ENCODE results near the gene YIPF2.

GRCh38 chr19:10965398-10965797 lies 37.0 kb upstream of the YIPF2 start:
- TF ChIP-seq, protein P1, sequence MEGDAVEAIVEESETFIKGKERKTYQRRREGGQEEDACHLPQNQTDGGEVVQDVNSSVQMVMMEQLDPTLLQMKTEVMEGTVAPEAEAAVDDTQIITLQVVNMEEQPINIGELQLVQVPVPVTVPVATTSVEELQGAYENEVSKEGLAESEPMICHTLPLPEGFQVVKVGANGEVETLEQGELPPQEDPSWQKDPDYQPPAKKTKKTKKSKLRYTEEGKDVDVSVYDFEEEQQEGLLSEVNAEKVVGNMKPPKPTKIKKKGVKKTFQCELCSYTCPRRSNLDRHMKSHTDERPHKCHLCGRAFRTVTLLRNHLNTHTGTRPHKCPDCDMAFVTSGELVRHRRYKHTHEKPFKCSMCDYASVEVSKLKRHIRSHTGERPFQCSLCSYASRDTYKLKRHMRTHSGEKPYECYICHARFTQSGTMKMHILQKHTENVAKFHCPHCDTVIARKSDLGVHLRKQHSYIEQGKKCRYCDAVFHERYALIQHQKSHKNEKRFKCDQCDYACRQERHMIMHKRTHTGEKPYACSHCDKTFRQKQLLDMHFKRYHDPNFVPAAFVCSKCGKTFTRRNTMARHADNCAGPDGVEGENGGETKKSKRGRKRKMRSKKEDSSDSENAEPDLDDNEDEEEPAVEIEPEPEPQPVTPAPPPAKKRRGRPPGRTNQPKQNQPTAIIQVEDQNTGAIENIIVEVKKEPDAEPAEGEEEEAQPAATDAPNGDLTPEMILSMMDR (IDR thresholded peaks at IDR 0.05; ENCODE audit: borderline replicate concordance, extremely low read depth, low read length, poor library complexity, severe bottlenecking): no peak
- TF ChIP-seq EZH2 (IDR thresholded peaks at IDR 0.05; ENCODE audit: borderline replicate concordance, low read depth, low read length, severe bottlenecking): no peak
